Effector CD8-positive, alpha-beta T cell (primary cell): ENCODE measurements around the gene PLD4.
"Not testable (repeated sequence)": the region's sequence is repeated elsewhere in the genome, so short reads cannot be mapped to it uniquely, and the experiment has no call there.

Source experiments
- DNase-seq: peaks from one replicate; lab custom pipeline; 2025; lab: John Stamatoyannopoulos, UW
- total RNA-seq, 4 experiments: gene quantifications; one replicate each; lab custom pipeline; 2026; lab: John Stamatoyannopoulos, UW

PLD4 gene
- 0 reads per million in 4 experiments for total RNA-seq

- DNase-seq: no peak
Observed at GRCh38 chr14:104924421-104925213, at the start of gene PLD4. TSS of gene PLD4 (plus strand) at chr14:104924879. CDS start at chr14:104927141, 2,262 bp downstream.

GRCh38 chr14:104875412-104875751, 49.3 kb upstream of the PLD4 start:
- no peak for DNase-seq

- DNase-seq: no peak
Observed at GRCh38 chr14:104875811-104876210, 48.9 kb upstream of the PLD4 start.

GRCh38 chr14:104876251-104876699, 48.4 kb upstream of the PLD4 start:
- DNase-seq: peak; percentile 31

- no peak for DNase-seq
Observed at GRCh38 chr14:104877066-104877805, 47.4 kb upstream of the PLD4 start.

- DNase-seq: no peak
Observed at GRCh38 chr14:104877806-104878550, 46.7 kb upstream of the PLD4 start.

- no peak for DNase-seq
Observed at GRCh38 chr14:104878582-104878981, 46.1 kb upstream of the PLD4 start.

- no peak for DNase-seq
Observed at GRCh38 chr14:104879201-104879982, 45.3 kb upstream of the PLD4 start.

GRCh38 chr14:104879983-104880565, 44.6 kb upstream of the PLD4 start:
- DNase-seq: no peak

GRCh38 chr14:104880584-104881210, 44.0 kb upstream of the PLD4 start:
- no peak for DNase-seq

- no peak for DNase-seq
Observed at GRCh38 chr14:104881369-104881979, 43.2 kb upstream of the PLD4 start.

- no peak for DNase-seq
Observed at GRCh38 chr14:104882325-104882973, 42.2 kb upstream of the PLD4 start.

GRCh38 chr14:104882991-104883660, 41.6 kb upstream of the PLD4 start:
- no peak for DNase-seq

- DNase-seq: no peak
Observed at GRCh38 chr14:104883681-104884361, 40.9 kb upstream of the PLD4 start.

- DNase-seq: not testable (repeated sequence)
Observed at GRCh38 chr14:104884381-104884780, 40.3 kb upstream of the PLD4 start.

GRCh38 chr14:104885031-104885972, 39.4 kb upstream of the PLD4 start:
- no peak for DNase-seq

- DNase-seq: no peak
Observed at GRCh38 chr14:104885973-104886689, 38.5 kb upstream of the PLD4 start.
